T-cell (primary cell): ENCODE measurements around the gene ADAMTS10. TPM values are rescaled to one million over a fixed set of nuclear protein-coding genes. Genes with fewer than 3 reads are reported as not detected.

Source experiments
- ATAC-seq, 4 experiments: fragments of 200-7000 bp in 3 of 4; fragments of 150-1000 bp in 1 of 4; cut with Tn5 transposase; replicated peaks in 1 of 4; 1 replicate in 3 of 4; 2 replicates in 1 of 4; pipeline ENCODE4 v1.10.0; 2021; ENCODE audit warnings: moderate library complexity in 3 of 4, mild to moderate bottlenecking in 2 of 4, moderate number of reproducible peaks in 1 of 4
- CTCF ChIA-PET, 2 donors: fragments of 300-600 bp; sonication (Branson Sonifier 250); formaldehyde crosslinking; loops; one replicate each; lab custom pipeline; 2022; ENCODE audit warnings: antibody characterized with exemption in 2 of 2; lab: Charles Lee
- POLR2A ChIA-PET, 2 donors: fragments of 300-600 bp; sonication (Branson Sonifier 250); formaldehyde crosslinking; loops; one replicate each; lab custom pipeline; 2022; ENCODE audit warnings: antibody characterized with exemption in 2 of 2; lab: Charles Lee
- DNase-seq, 35 experiments: peaks; one replicate each; pipeline versions ENCODE4 v3.0.0 to v3.0.0-alpha.2; 2013 to 2023
- H3K27ac ChIP-seq: one replicate; pipeline ENCODE4 v1.5.1; 2013; ENCODE audit warnings: low read length
- H3K27me3 ChIP-seq, 2 experiments: replicated peaks in 1 of 2; 1 replicate in 1 of 2; 2 replicates in 1 of 2; pipeline versions ENCODE4 v1.6.1 to v1.7.0; 2013; ENCODE audit warnings: low read length in 1 of 2, mixed read lengths in 1 of 2; ENCODE audit not compliant: control insufficient read depth in 2 of 2, insufficient read depth in 2 of 2; ENCODE audit errors: extremely low read depth in 1 of 2
- H3K36me3 ChIP-seq, 2 donors: 1 replicate in 1 of 2; 2 replicates in 1 of 2; pipeline versions ENCODE4 v1.6.1 to v1.7.0; 2013; ENCODE audit warnings: low read length in 1 of 2; ENCODE audit not compliant: control insufficient read depth in 2 of 2, insufficient read depth in 1 of 2; ENCODE audit errors: extremely low read depth in 1 of 2
- H3K4me1 ChIP-seq, 2 experiments: 1 replicate in 1 of 2; 2 replicates in 1 of 2; pipeline versions ENCODE4 v1.6.1 to v1.7.0; 2013; ENCODE audit warnings: low read length in 2 of 2, mixed read lengths in 1 of 2; ENCODE audit not compliant: insufficient read depth in 2 of 2, control insufficient read depth in 1 of 2; ENCODE audit errors: extremely low read depth in 1 of 2
- H3K4me3 ChIP-seq, 2 donors: 1 replicate in 1 of 2; 2 replicates in 1 of 2; pipeline versions ENCODE4 v1.5.1 to v1.7.0; 2013; ENCODE audit warnings: mild to moderate bottlenecking in 2 of 2, low read length in 1 of 2, moderate library complexity in 1 of 2; ENCODE audit not compliant: control insufficient read depth in 1 of 2; ENCODE audit errors: extremely low read depth in 1 of 2
- H3K9me3 ChIP-seq: 2 replicates; pipeline ENCODE4 v1.7.0; 2013
- H3K27ac Mint-ChIP-seq, 2 donors: one replicate each; pipeline ENCODE4 v1.8.0; 2020 to 2021; ENCODE audit warnings: mild to moderate bottlenecking in 2 of 2, mixed read lengths in 2 of 2
- H3K27me3 Mint-ChIP-seq, 2 donors: one replicate each; pipeline ENCODE4 v1.8.0; 2021 to 2022; ENCODE audit warnings: mixed read lengths in 2 of 2
- H3K36me3 Mint-ChIP-seq: one replicate; pipeline ENCODE4 v1.8.0; 2021; ENCODE audit warnings: mixed read lengths
- H3K4me1 Mint-ChIP-seq, 3 donors: one replicate each; pipeline ENCODE4 v1.8.0; 2020 to 2022; ENCODE audit warnings: mixed read lengths in 3 of 3, mild to moderate bottlenecking in 1 of 3
- H3K4me3 Mint-ChIP-seq, 3 donors: one replicate each; pipeline ENCODE4 v1.8.0; 2020 to 2022; ENCODE audit warnings: mild to moderate bottlenecking in 3 of 3, mixed read lengths in 3 of 3, moderate library complexity in 3 of 3
- H3K9me3 Mint-ChIP-seq, 3 donors: one replicate each; pipeline ENCODE4 v1.8.0; 2020 to 2022; ENCODE audit warnings: mixed read lengths in 3 of 3
- WGBS: methylation state at CpG from one replicate; pipeline ENCODE4 v1.1.5; 2013; ENCODE audit warnings: missing lambda C conversion rate; ENCODE audit not compliant: insufficient coverage; 5-methylcytosine and 5-hydroxymethylcytosine counted together
- total RNA-seq, 35 experiments: library from RNA in 6 of 35; stranded (reverse) in 6 of 35; fragments of 120-200 nt in 1 of 35; gene quantifications; one replicate each; pipeline versions ENCODE4 v1.2.1 to v1.2.4 and lab custom pipeline; 2013 to 2026

The ADAMTS10 gene
- total RNA-seq, 5 donors from 2014 or later (not counting 1 experiment from before 2014, with no cell fraction given) = 57.2 to 103 (median 80.1) TPM

GRCh38 chr19:8531470-8531869 lies 79.0 kb downstream of the ADAMTS10 start:
- H3K4me1 Mint-ChIP-seq = peaks cover 11 to 21% (median 20%) of the 10 kb centered on the region in 3 donors

More at GRCh38 chr19:8531470-8531869, 79.0 kb downstream of the ADAMTS10 start:
- Histone ChIP-seq H3K4me3 (no peak overlapping the region), H3K36me3 (peaks cover 0 to 65% of the 10 kb centered on the region in 2 donors), H3K27ac (no peak overlapping the region), H3K27me3 (no peaks in the 10 kb centered on the region), H3K4me1 (peaks cover 0 to 5% of the 10 kb centered on the region in 2 experiments), H3K9me3 (no peaks in the 10 kb centered on the region)
- POLR2A ChIA-PET = no interaction called here
- ATAC-seq = no peak
- no peaks in the 10 kb centered on the region for H3K27me3 Mint-ChIP-seq
- no peak for DNase-seq
- H3K27ac Mint-ChIP-seq = no peak overlapping the region
- H3K9me3 Mint-ChIP-seq = no peaks in the 10 kb centered on the region
- 94% methylated on average over 2 of the region's 7 CpGs for WGBS
- CTCF ChIA-PET = no interaction called here
- H3K36me3 Mint-ChIP-seq = peaks cover 42% of the 10 kb centered on the region
- no peak overlapping the region for H3K4me3 Mint-ChIP-seq

Other genes with a start within 250 kb of the ADAMTS10 start
- gene ANGPTL4, start 246.6 kb downstream of the ADAMTS10 start, total RNA-seq = under 1 TPM in 2 of 5 donors, not detected in 3; 0.18 to 0.19 TPM
- 100 to 1,000 TPM in 3 of 5 donors, 10 to 100 TPM in 2; 87.5 to 125 (median 116) TPM for gene RAB11B, start 220.4 kb downstream of the ADAMTS10 start, total RNA-seq
- gene MARCHF2, start 197.4 kb downstream of the ADAMTS10 start, total RNA-seq = 10 to 100 TPM; 20.6 to 40.7 (median 35.6) TPM
- gene HNRNPM, start 165.7 kb downstream of the ADAMTS10 start, total RNA-seq = 100 to 1,000 TPM; 200 to 272 (median 213) TPM
- gene PRAM1, start 108.1 kb downstream of the ADAMTS10 start, total RNA-seq = 1 to 10 TPM; 2.2 to 5.1 (median 3.8) TPM
- 10 to 100 TPM; 34.4 to 78.6 (median 67.2) TPM for gene ZNF414, start 96.5 kb downstream of the ADAMTS10 start, total RNA-seq
- 100 to 1,000 TPM; 109 to 363 (median 277) TPM for gene MYO1F, start 33.3 kb downstream of the ADAMTS10 start, total RNA-seq
- not detected for gene NFILZ, start 19.9 kb upstream of the ADAMTS10 start, total RNA-seq
- gene ACTL9, start 88.1 kb upstream of the ADAMTS10 start, total RNA-seq = not detected
- gene OR2Z1, start 110.9 kb upstream of the ADAMTS10 start, total RNA-seq = not detected
- 10 to 100 TPM; 23.7 to 42.2 (median 40.2) TPM for gene ZNF558, start 221.6 kb upstream of the ADAMTS10 start, total RNA-seq
- not detected for gene MBD3L1, start 221.7 kb upstream of the ADAMTS10 start, total RNA-seq